H9 (cell line): ENCODE results near the gene ECSCR. TPM values are rescaled to one million over a fixed set of nuclear protein-coding genes. Genes with fewer than 3 reads are reported as not detected.

Source experiments
- DNase-seq: peaks from one replicate; pipeline ENCODE4 v3.0.0-alpha.2; 2017
- H2AFZ ChIP-seq: one replicate; pipeline ENCODE4 v1.6.1; 2013; ENCODE audit warnings: mild to moderate bottlenecking, low read length, control low read depth, moderate library complexity
- H2AK5ac ChIP-seq: 2 replicates; pipeline ENCODE4 v1.6.1; 2013; ENCODE audit warnings: low read length, control low read depth, mixed read lengths; ENCODE audit not compliant: insufficient read length
- H2BK120ac ChIP-seq: one replicate; pipeline ENCODE4 v1.6.1; 2013; ENCODE audit warnings: low read depth, mild to moderate bottlenecking, low read length, control low read depth, inconsistent platforms; ENCODE audit not compliant: poor library complexity, severe bottlenecking
- H2BK12ac ChIP-seq: 2 replicates; pipeline ENCODE4 v1.6.1; 2013; ENCODE audit warnings: low read length, control low read depth, mixed read lengths, low read depth; ENCODE audit not compliant: insufficient read length
- H2BK15ac ChIP-seq: 2 replicates; pipeline ENCODE4 v1.6.1; 2013; ENCODE audit warnings: low read depth, low read length, control low read depth
- H2BK20ac ChIP-seq: one replicate; pipeline ENCODE4 v1.6.1; 2013; ENCODE audit warnings: low read depth, mild to moderate bottlenecking, low read length, control low read depth, inconsistent platforms; ENCODE audit not compliant: poor library complexity, severe bottlenecking
- H2BK5ac ChIP-seq: 2 replicates; pipeline ENCODE4 v1.6.1; 2013; ENCODE audit warnings: low read length, control low read depth, mixed read lengths; ENCODE audit not compliant: insufficient read length
- H3K14ac ChIP-seq: 2 replicates; pipeline ENCODE4 v1.6.1; 2013; ENCODE audit warnings: low read length, control low read depth; ENCODE audit not compliant: insufficient read depth
- H3K18ac ChIP-seq: 2 replicates; pipeline ENCODE4 v1.6.1; 2013; ENCODE audit warnings: low read depth, mild to moderate bottlenecking, mixed read lengths, low read length, control low read depth; ENCODE audit not compliant: insufficient read length
- H3K23ac ChIP-seq: 2 replicates; pipeline ENCODE4 v1.6.1; 2013; ENCODE audit warnings: low read length, control low read depth, mixed read lengths, low read depth; ENCODE audit not compliant: insufficient read length
- H3K23me2 ChIP-seq: 2 replicates; pipeline ENCODE4 v1.6.1; 2013; ENCODE audit warnings: low read depth, mild to moderate bottlenecking, mixed read lengths, low read length, control low read depth; ENCODE audit not compliant: insufficient read length, poor library complexity, severe bottlenecking
- H3K27ac ChIP-seq: 2 replicates; pipeline ENCODE4 v1.5.1; 2013; ENCODE audit warnings: low read length, control low read depth, mixed read lengths, low read depth; ENCODE audit not compliant: insufficient read length
- H3K27me3 ChIP-seq: 2 replicates; pipeline ENCODE4 v1.6.1; 2013; ENCODE audit warnings: low read length, control low read depth, inconsistent platforms; ENCODE audit not compliant: insufficient read depth
- H3K4ac ChIP-seq: 2 replicates; pipeline ENCODE4 v1.6.1; 2013; ENCODE audit warnings: low read depth, mild to moderate bottlenecking, control low read depth, inconsistent platforms, low read length, moderate library complexity
- H3K4me1 ChIP-seq: 2 replicates; pipeline ENCODE4 v1.6.1; 2013; ENCODE audit warnings: low read length, control low read depth, inconsistent platforms; ENCODE audit not compliant: insufficient read depth
- H3K4me2 ChIP-seq: 2 replicates; pipeline ENCODE4 v1.6.1; 2013; ENCODE audit warnings: low read length, control low read depth, mixed read lengths; ENCODE audit not compliant: insufficient read length, insufficient read depth
- H3K56ac ChIP-seq: 2 replicates; pipeline ENCODE4 v1.6.1; 2013; ENCODE audit warnings: low read depth, mild to moderate bottlenecking, mixed read lengths, low read length, control low read depth; ENCODE audit not compliant: insufficient read length
- H3K79me1 ChIP-seq: 2 replicates; pipeline ENCODE4 v1.6.1; 2013; ENCODE audit warnings: low read depth, mild to moderate bottlenecking, moderate library complexity, low read length, control low read depth, inconsistent platforms; ENCODE audit not compliant: insufficient read depth, poor library complexity, severe bottlenecking
- H3K79me2 ChIP-seq: 2 replicates; pipeline ENCODE4 v1.6.1; 2013; ENCODE audit warnings: low read length, control low read depth, inconsistent platforms; ENCODE audit not compliant: insufficient read depth
- H3K9ac ChIP-seq: 2 replicates; pipeline ENCODE4 v1.6.1; 2013; ENCODE audit warnings: low read length, control low read depth, mixed read lengths; ENCODE audit not compliant: insufficient read length; ENCODE audit errors: extremely low read depth
- H3K9me3 ChIP-seq: one replicate; pipeline ENCODE4 v1.6.1; 2013; ENCODE audit warnings: low read depth, low read length, inconsistent platforms; ENCODE audit not compliant: control insufficient read depth
- H3T11ph ChIP-seq: one replicate; pipeline ENCODE4 v1.6.1; 2013; ENCODE audit warnings: mild to moderate bottlenecking, low read length, control low read depth, inconsistent platforms
- H4K20me1 ChIP-seq: one replicate; pipeline ENCODE4 v1.6.1; 2013; ENCODE audit not compliant: control insufficient read depth, insufficient read length, insufficient read depth
- H4K5ac ChIP-seq: 2 replicates; pipeline ENCODE4 v1.6.1; 2013; ENCODE audit warnings: low read depth, mild to moderate bottlenecking, mixed read lengths, low read length, control low read depth; ENCODE audit not compliant: insufficient read length
- H4K8ac ChIP-seq: replicated peaks from 2 replicates; pipeline ENCODE4 v1.6.1; 2013; ENCODE audit warnings: low read length, control low read depth, mixed read lengths, low read depth; ENCODE audit not compliant: insufficient read length
- H4K91ac ChIP-seq: 2 replicates; pipeline ENCODE4 v1.6.1; 2013; ENCODE audit warnings: low read depth, mild to moderate bottlenecking, moderate library complexity, mixed read lengths, low read length, control low read depth; ENCODE audit not compliant: insufficient read length
- H3K27ac Mint-ChIP-seq, 3 experiments: 2 replicates in 2 of 3; 3 replicates in 1 of 3; pipeline ENCODE4 v1.8.0; 2020 to 2021; ENCODE audit warnings: mixed read lengths in 3 of 3, mild to moderate bottlenecking in 1 of 3, moderate library complexity in 1 of 3
- H3K27me3 Mint-ChIP-seq: 2 replicates; pipeline ENCODE4 v1.8.0; 2021; ENCODE audit warnings: low read depth, mild to moderate bottlenecking, moderate library complexity, mixed read lengths
- H3K36me3 Mint-ChIP-seq, 3 experiments: 2 replicates in 2 of 3; 3 replicates in 1 of 3; pipeline ENCODE4 v1.8.0; 2020 to 2021; ENCODE audit warnings: low read depth in 3 of 3, mixed read lengths in 3 of 3; ENCODE audit not compliant: insufficient read depth in 1 of 3
- H3K4me1 Mint-ChIP-seq, 2 experiments: 2 replicates each; pipeline ENCODE4 v1.8.0; 2020; ENCODE audit warnings: mixed read lengths in 2 of 2
- H3K4me3 Mint-ChIP-seq, 2 experiments: 2 replicates in 1 of 2; 3 replicates in 1 of 2; pipeline ENCODE4 v1.8.0; 2020 to 2021; ENCODE audit warnings: mild to moderate bottlenecking in 2 of 2, mixed read lengths in 2 of 2, moderate library complexity in 1 of 2
- H3K9me3 Mint-ChIP-seq, 2 experiments: 2 replicates in 1 of 2; 3 replicates in 1 of 2; pipeline ENCODE4 v1.8.0; 2020; ENCODE audit warnings: mild to moderate bottlenecking in 2 of 2, mixed read lengths in 2 of 2, moderate library complexity in 1 of 2
- CTCF ChIP-seq: fragments of 200-600 bp; sonication (generic); conservative IDR thresholded peaks from 3 replicates; pipeline ENCODE4 v1.8.0; 2021; ENCODE audit warnings: antibody characterized with exemption, mild to moderate bottlenecking
- WGBS: extraction: QIAGEN DNeasy Blood & Tissue Kit; methylation state at CpG from one replicate; pipeline ENCODE4 v1.1.7; 2013; ENCODE audit warnings: missing lambda C conversion rate, low lambda C conversion rate, mixed read lengths; ENCODE audit not compliant: insufficient read length; ENCODE audit errors: extremely low coverage; 5-methylcytosine and 5-hydroxymethylcytosine counted together
- total RNA-seq: library from RNA; stranded (reverse); gene quantifications from 2 replicates; pipeline ENCODE4 v1.2.1, GENCODE V29; 2021

Gene ECSCR
- total RNA-seq, 1 experiment from 2014 or later: 1.6 TPM

- H3K36me3 Mint-ChIP-seq: no peaks in the 10 kb centered on the region
- H3K27ac Mint-ChIP-seq: no peak overlapping the region
These were observed 33.3 kb upstream of the ECSCR start for GRCh38 chr5:139495638-139496435.

More at GRCh38 chr5:139495638-139496435, 33.3 kb upstream of the ECSCR start:
- Histone ChIP-seq H2AFZ (no peak overlapping the region), H2BK15ac (no peak overlapping the region), H3K27ac (no peak overlapping the region), H3K9ac (no peak overlapping the region), H2AK5ac (no peak overlapping the region), H3K27me3 (no peaks in the 10 kb centered on the region), H2BK5ac (no peak overlapping the region), H2BK12ac (no peak overlapping the region), H3K18ac (no peak overlapping the region), H3K4ac (no peak overlapping the region), H2BK120ac (no peak overlapping the region), H3K14ac (no peak overlapping the region), H3K4me2 (no peak overlapping the region), H3K56ac (no peak overlapping the region), H4K20me1 (no peaks in the 10 kb centered on the region), H3T11ph (no peak overlapping the region), H3K23ac (no peak overlapping the region), H2BK20ac (no peak overlapping the region), H3K79me1 (no peaks in the 10 kb centered on the region), H4K8ac (no peak overlapping the region), H4K5ac (no peak overlapping the region), H3K23me2 (no peaks in the 10 kb centered on the region), H4K91ac (no peak overlapping the region), H3K9me3 (no peaks in the 10 kb centered on the region), H3K79me2 (no peaks in the 10 kb centered on the region), H3K4me1 (no peaks in the 10 kb centered on the region; the same call in 1 of the 2 replicates)
- H3K9me3 Mint-ChIP-seq: no peaks in the 10 kb centered on the region
- no peak overlapping the region for H3K4me3 Mint-ChIP-seq
- no peaks in the 10 kb centered on the region; the same call in 1 of the 2 replicates for H3K27me3 Mint-ChIP-seq
- TF ChIP-seq CTCF: no peak
- DNase-seq: no peak
- WGBS: no CpG with 5 or more reads among the region's 3 CpGs
- peaks cover 0 to 1% of the 10 kb centered on the region in 2 experiments; a peak in 1 of 4 replicates for H3K4me1 Mint-ChIP-seq
